NCI-H2081 (cell line): ENCODE results near the gene ATP4B.

Experiments used
- DNase-seq, 2 experiments: peaks; one replicate each; lab custom pipeline; 2025; lab: John Stamatoyannopoulos, UW

Gene ATP4B

GRCh38 chr13:113605866-113606438 lies 52.0 kb downstream of the ATP4B start:
- DNase-seq: no peak

GRCh38 chr13:113605461-113605860 lies 52.5 kb downstream of the ATP4B start:
- DNase-seq: no peak

- no peak for DNase-seq
Measured at GRCh38 chr13:113604186-113604585, 53.8 kb downstream of the ATP4B start.

- no peak for DNase-seq
Measured at GRCh38 chr13:113603116-113603710, 54.8 kb downstream of the ATP4B start.

- no peak for DNase-seq
Measured at GRCh38 chr13:113602291-113602988, 55.6 kb downstream of the ATP4B start.

- DNase-seq: no peak
Measured at GRCh38 chr13:113601166-113602070, 56.6 kb downstream of the ATP4B start.

- no peak for DNase-seq
Measured at GRCh38 chr13:113599391-113599790, 58.6 kb downstream of the ATP4B start.
